ENCODE results near the gene ARHGEF19. TPM values are rescaled to one million over a fixed set of nuclear protein-coding genes. Genes with fewer than 3 reads are reported as not detected.

Gene ARHGEF19
- total RNA-seq, 1 donor from 2014 or later = 5.7 TPM

DNA sequence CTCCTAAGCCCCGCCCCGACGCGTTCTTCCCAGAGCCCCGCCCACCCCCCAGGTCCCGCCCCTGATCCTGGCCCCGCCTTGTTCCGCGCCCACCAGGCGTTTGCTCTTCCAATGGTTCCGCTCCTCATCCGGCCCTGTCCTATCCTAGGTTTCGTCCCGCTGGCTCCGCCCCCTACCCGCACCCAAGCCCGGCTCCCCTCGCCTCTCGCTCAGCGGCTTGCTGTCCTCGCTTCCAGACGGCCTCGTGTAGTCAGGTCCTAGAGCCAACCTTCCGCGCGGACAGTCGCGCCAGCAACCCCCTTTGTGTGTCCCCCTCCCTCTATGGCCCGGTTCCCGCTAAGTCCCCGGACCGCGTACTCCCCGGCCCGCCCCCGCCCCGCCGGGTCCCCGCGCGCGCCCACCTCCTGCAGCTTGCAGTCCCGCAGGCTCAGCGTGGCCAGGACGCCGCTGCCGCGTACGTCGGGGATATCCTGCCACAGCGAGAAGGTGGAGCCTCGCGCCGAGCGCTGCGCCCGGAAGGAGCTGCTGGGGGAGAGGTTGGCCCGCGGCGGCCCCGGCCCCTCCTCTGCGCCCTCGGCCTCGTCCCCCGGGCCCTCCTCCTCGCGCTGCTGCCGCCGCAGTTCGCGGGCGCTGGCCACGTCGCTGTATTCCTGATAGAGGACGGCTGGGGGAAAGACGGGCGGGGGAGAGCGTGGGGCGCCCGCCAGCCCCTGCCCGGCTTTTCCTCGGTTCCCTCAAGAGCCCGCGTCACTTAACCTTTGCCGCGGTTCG is 5.7 kb downstream of the ARHGEF19 start:
- no peaks in the 10 kb centered on the region for H3K27me3 Mint-ChIP-seq (ENCODE audit: low read depth, unreplicated experiment)
- peak overlapping the region; percentile 87 for H3K4me3 Mint-ChIP-seq (ENCODE audit: unreplicated experiment)
- peak overlapping the region; percentile 57 for H3K4me3 ChIP-seq (ENCODE audit: insufficient read depth, low read depth, low read length)
- peaks cover 5% of the 10 kb centered on the region for H3K36me3 Mint-ChIP-seq (ENCODE audit: low read depth, unreplicated experiment)
- no peaks in the 10 kb centered on the region for H3K36me3 ChIP-seq (ENCODE audit: insufficient read depth, low read length)
- H3K27me3 ChIP-seq (ENCODE audit: insufficient read depth, low read length) = no peaks in the 10 kb centered on the region
- no peaks in the 10 kb centered on the region for H3K9me3 Mint-ChIP-seq (ENCODE audit: unreplicated experiment)
- H3K79me2 ChIP-seq (ENCODE audit: insufficient read depth, low read length) = no peaks in the 10 kb centered on the region
- H2AFZ ChIP-seq (ENCODE audit: low read depth, low read length) = peak overlapping the region; percentile 68
- H3K27ac Mint-ChIP-seq (ENCODE audit: unreplicated experiment) = peak overlapping the region; percentile 89
- DNase-seq (ENCODE audit: low read depth) = peak; percentile 94
- peak overlapping the region; percentile 84 for H3K9ac ChIP-seq (ENCODE audit: low read length)
- peaks cover 11% of the 10 kb centered on the region for H3K4me1 ChIP-seq (ENCODE audit: insufficient read depth, low read length)
- no peak for TF ChIP-seq EZH2 (IDR thresholded peaks at IDR 0.05; ENCODE audit: insufficient read depth, low read length)
- no peak for TF ChIP-seq CTCF (IDR thresholded peaks at IDR 0.05; ENCODE audit: insufficient read depth, low read depth, low read length)
- no peaks in the 10 kb centered on the region for H3K9me3 ChIP-seq (ENCODE audit: insufficient read depth, low read depth, low read length)
- no peak for FAIRE-seq
- peaks cover 10% of the 10 kb centered on the region for H3K4me1 Mint-ChIP-seq (ENCODE audit: low read depth, unreplicated experiment)
- peak overlapping the region; percentile 88 for H3K4me2 ChIP-seq (ENCODE audit: low read length)
- H3K27ac ChIP-seq (ENCODE audit: low read depth, low read length) = peak overlapping the region; percentile 69
- no peaks in the 10 kb centered on the region for H4K20me1 ChIP-seq (ENCODE audit: insufficient read depth, low read length)

DNA sequence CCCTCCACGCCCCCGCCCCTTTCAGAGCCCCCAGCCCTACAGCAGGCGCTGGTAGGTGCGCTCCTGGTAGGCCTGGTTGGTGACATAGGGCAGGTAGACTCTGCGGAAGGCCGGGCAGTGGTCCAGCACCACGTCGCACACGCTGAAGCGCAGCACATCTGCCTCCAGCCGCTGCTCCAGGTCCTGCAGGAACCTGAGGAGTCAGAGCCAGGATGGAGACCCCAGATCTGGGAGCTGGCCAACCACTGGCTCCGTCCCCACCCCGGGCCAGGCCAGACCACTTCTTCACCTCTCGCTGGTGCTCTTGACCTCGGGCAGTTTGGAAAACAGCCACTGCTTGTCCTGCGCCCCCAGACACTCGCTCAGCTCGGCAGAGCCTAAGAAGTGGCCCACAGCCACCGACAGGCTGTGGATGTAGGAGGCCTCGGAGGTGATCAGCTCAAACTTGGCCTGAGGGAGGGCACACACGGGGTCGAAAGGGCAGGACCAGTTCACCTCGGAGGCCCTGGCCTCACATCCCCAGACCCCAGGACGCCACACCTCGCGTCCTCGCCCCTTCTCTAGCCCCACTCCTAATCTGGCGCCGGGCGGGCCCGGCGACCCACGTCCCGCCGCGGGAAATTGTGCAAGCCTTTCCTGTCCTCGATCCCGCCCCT is 6.4 kb downstream of the ARHGEF19 start:
- Histone ChIP-seq H3K9me3 (ENCODE audit: insufficient read depth, low read depth, low read length) (no peaks in the 10 kb centered on the region), H3K9ac (ENCODE audit: low read length) (peak overlapping the region; percentile 68), H3K36me3 (ENCODE audit: insufficient read depth, low read length) (no peaks in the 10 kb centered on the region), H3K4me2 (ENCODE audit: low read length) (peak overlapping the region; percentile 88), H3K27ac (ENCODE audit: low read depth, low read length) (no peak overlapping the region), H3K4me3 (ENCODE audit: insufficient read depth, low read depth, low read length) (peak overlapping the region; percentile 58), H3K27me3 (ENCODE audit: insufficient read depth, low read length) (no peaks in the 10 kb centered on the region), H4K20me1 (ENCODE audit: insufficient read depth, low read length) (no peaks in the 10 kb centered on the region), H3K79me2 (ENCODE audit: insufficient read depth, low read length) (no peaks in the 10 kb centered on the region), H3K4me1 (ENCODE audit: insufficient read depth, low read length) (peaks cover 11% of the 10 kb centered on the region), H2AFZ (ENCODE audit: low read depth, low read length) (peak overlapping the region; percentile 72)
- Mint-ChIP-seq H3K4me1 (ENCODE audit: low read depth, unreplicated experiment) (peaks cover 10% of the 10 kb centered on the region), H3K36me3 (ENCODE audit: low read depth, unreplicated experiment) (peaks cover 5% of the 10 kb centered on the region), H3K4me3 (ENCODE audit: unreplicated experiment) (peak overlapping the region; percentile 68), H3K9me3 (ENCODE audit: unreplicated experiment) (no peaks in the 10 kb centered on the region), H3K27me3 (ENCODE audit: low read depth, unreplicated experiment) (no peaks in the 10 kb centered on the region), H3K27ac (ENCODE audit: unreplicated experiment) (no peak overlapping the region)
- FAIRE-seq = no peak
- DNase-seq (ENCODE audit: low read depth) = no peak
- TF ChIP-seq CTCF (IDR thresholded peaks at IDR 0.05; ENCODE audit: insufficient read depth, low read depth, low read length) (no peak), EZH2 (IDR thresholded peaks at IDR 0.05; ENCODE audit: insufficient read depth, low read length) (no peak)

- Histone ChIP-seq H3K4me3 (ENCODE audit: insufficient read depth, low read depth, low read length) (no peak overlapping the region), H3K27me3 (ENCODE audit: insufficient read depth, low read length) (no peaks in the 10 kb centered on the region), H3K9me3 (ENCODE audit: insufficient read depth, low read depth, low read length) (no peaks in the 10 kb centered on the region), H3K4me1 (ENCODE audit: insufficient read depth, low read length) (peaks cover 11% of the 10 kb centered on the region), H3K79me2 (ENCODE audit: insufficient read depth, low read length) (no peaks in the 10 kb centered on the region), H3K9ac (ENCODE audit: low read length) (no peak overlapping the region), H4K20me1 (ENCODE audit: insufficient read depth, low read length) (no peaks in the 10 kb centered on the region), H3K4me2 (ENCODE audit: low read length) (peak overlapping the region; percentile 88), H3K36me3 (ENCODE audit: insufficient read depth, low read length) (no peaks in the 10 kb centered on the region), H2AFZ (ENCODE audit: low read depth, low read length) (no peak overlapping the region), H3K27ac (ENCODE audit: low read depth, low read length) (no peak overlapping the region)
- TF ChIP-seq EZH2 (IDR thresholded peaks at IDR 0.05; ENCODE audit: insufficient read depth, low read length) (no peak), CTCF (IDR thresholded peaks at IDR 0.05; ENCODE audit: insufficient read depth, low read depth, low read length) (no peak)
- H3K27ac Mint-ChIP-seq (ENCODE audit: unreplicated experiment) = no peak overlapping the region
- peaks cover 8% of the 10 kb centered on the region for H3K4me1 Mint-ChIP-seq (ENCODE audit: low read depth, unreplicated experiment)
- H3K4me3 Mint-ChIP-seq (ENCODE audit: unreplicated experiment) = no peak overlapping the region
- no peak for FAIRE-seq
- peaks cover 5% of the 10 kb centered on the region for H3K36me3 Mint-ChIP-seq (ENCODE audit: low read depth, unreplicated experiment)
- no peaks in the 10 kb centered on the region for H3K27me3 Mint-ChIP-seq (ENCODE audit: low read depth, unreplicated experiment)
- H3K9me3 Mint-ChIP-seq (ENCODE audit: unreplicated experiment) = no peaks in the 10 kb centered on the region
- no peak for DNase-seq (ENCODE audit: low read depth)
These were observed 7.1 kb downstream of the ARHGEF19 start for GRCh38 chr1:16205334-16205671.
